Panc1 (cell line): ENCODE measurements around the gene SNIP1.

ENCODE experiments used
- POLR2AphosphoS5 ChIP-seq: IDR thresholded peaks from 2 replicates; pipeline ENCODE4 v1.6.1; 2012; ENCODE audit warnings: mild to moderate bottlenecking, low read depth, low read length, moderate library complexity
- REST ChIP-seq, 2 experiments: IDR thresholded peaks; 2 replicates each; pipeline ENCODE4 v1.6.1; 2011 to 2012; ENCODE audit warnings: low read depth in 2 of 2, control low read depth in 1 of 2, low read length in 1 of 2, mild to moderate bottlenecking in 1 of 2, moderate library complexity in 1 of 2; ENCODE audit not compliant: insufficient read depth in 1 of 2
- TCF7L2 ChIP-seq: IDR thresholded peaks from 2 replicates; pipeline ENCODE4 v1.6.1; 2011; ENCODE audit warnings: mild to moderate bottlenecking, low read depth, low read length, inconsistent platforms
- TF ChIP-seq, protein P1 (sequence below): fragments of 450-650 bp; IDR thresholded peaks from 2 replicates; pipeline ENCODE4 v1.5.1; 2017; ENCODE audit warnings: mild to moderate bottlenecking

DNA sequence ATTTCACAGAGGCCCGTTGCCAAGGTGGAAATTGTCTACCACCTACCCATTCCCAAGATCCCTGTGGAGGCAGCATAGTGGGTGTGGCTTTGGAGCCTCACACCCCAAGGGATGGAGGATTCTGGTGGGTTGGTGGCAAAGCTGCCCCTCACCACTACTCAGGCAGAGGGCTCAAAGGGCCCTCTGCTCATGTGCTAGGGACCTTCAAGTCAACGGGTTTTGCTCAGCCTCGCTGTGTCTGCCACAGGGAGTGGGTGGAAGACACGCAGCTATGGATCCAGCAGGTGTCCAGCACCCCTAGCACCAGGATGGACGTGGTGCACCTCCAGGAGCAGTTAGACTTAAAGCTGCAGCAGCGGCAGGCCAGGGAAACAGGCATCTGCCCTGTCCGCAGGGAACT is 5.0 kb upstream of the SNIP1 start:
- TF ChIP-seq, protein P1, sequence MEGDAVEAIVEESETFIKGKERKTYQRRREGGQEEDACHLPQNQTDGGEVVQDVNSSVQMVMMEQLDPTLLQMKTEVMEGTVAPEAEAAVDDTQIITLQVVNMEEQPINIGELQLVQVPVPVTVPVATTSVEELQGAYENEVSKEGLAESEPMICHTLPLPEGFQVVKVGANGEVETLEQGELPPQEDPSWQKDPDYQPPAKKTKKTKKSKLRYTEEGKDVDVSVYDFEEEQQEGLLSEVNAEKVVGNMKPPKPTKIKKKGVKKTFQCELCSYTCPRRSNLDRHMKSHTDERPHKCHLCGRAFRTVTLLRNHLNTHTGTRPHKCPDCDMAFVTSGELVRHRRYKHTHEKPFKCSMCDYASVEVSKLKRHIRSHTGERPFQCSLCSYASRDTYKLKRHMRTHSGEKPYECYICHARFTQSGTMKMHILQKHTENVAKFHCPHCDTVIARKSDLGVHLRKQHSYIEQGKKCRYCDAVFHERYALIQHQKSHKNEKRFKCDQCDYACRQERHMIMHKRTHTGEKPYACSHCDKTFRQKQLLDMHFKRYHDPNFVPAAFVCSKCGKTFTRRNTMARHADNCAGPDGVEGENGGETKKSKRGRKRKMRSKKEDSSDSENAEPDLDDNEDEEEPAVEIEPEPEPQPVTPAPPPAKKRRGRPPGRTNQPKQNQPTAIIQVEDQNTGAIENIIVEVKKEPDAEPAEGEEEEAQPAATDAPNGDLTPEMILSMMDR, result no peak
- TF ChIP-seq POLR2AphosphoS5 (no peak), REST (IDR thresholded peaks at IDR 0.05; ENCODE audit: insufficient read depth in 1 of 2, low read depth in 2 of 2, low read length in 1 of 2) (no peak), TCF7L2 (no peak)
